ENCODE measurements around the gene TMEM167A. TPM values are rescaled to one million over a fixed set of nuclear protein-coding genes. Genes with fewer than 3 reads are reported as not detected.

TMEM167A gene
- total RNA-seq, 2 donors from 2014 or later: 124 to 134 TPM

GRCh38 chr5:83104021-83104420 lies 26.8 kb upstream of the TMEM167A start:
- no peaks in the 10 kb centered on the region for H3K9me3 ChIP-seq (ENCODE audit: control insufficient read depth, low read length)
- Mint-ChIP-seq H3K27me3 (ENCODE audit: insufficient read depth) (no peaks in the 10 kb centered on the region), H3K36me3 (ENCODE audit: low read depth) (no peaks in the 10 kb centered on the region), H3K27ac (no peak overlapping the region), H3K9me3 (no peaks in the 10 kb centered on the region), H3K4me1 (peaks cover 15% of the 10 kb centered on the region), H3K4me3 (no peak overlapping the region)
- peaks cover 13% of the 10 kb centered on the region for H3K4me1 ChIP-seq (ENCODE audit: control insufficient read depth, insufficient read depth, low read length)
- H3K27me3 ChIP-seq (ENCODE audit: control insufficient read depth, insufficient read depth, low read length, poor library complexity, severe bottlenecking): no peaks in the 10 kb centered on the region
- H3K9ac ChIP-seq (ENCODE audit: extremely low read depth, low read length, poor library complexity, severe bottlenecking): no peak overlapping the region
- DNase-seq: no peak
- no peak overlapping the region for H3K4me3 ChIP-seq (ENCODE audit: low read length)
- no peak overlapping the region for H3K27ac ChIP-seq (ENCODE audit: low read depth, low read length)
- TF ChIP-seq, protein P1, sequence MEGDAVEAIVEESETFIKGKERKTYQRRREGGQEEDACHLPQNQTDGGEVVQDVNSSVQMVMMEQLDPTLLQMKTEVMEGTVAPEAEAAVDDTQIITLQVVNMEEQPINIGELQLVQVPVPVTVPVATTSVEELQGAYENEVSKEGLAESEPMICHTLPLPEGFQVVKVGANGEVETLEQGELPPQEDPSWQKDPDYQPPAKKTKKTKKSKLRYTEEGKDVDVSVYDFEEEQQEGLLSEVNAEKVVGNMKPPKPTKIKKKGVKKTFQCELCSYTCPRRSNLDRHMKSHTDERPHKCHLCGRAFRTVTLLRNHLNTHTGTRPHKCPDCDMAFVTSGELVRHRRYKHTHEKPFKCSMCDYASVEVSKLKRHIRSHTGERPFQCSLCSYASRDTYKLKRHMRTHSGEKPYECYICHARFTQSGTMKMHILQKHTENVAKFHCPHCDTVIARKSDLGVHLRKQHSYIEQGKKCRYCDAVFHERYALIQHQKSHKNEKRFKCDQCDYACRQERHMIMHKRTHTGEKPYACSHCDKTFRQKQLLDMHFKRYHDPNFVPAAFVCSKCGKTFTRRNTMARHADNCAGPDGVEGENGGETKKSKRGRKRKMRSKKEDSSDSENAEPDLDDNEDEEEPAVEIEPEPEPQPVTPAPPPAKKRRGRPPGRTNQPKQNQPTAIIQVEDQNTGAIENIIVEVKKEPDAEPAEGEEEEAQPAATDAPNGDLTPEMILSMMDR (conservative IDR thresholded peaks at IDR 0.05): no peak
- no peaks in the 10 kb centered on the region for H3K36me3 ChIP-seq (ENCODE audit: control insufficient read depth, insufficient read depth, low read length)

- no peak overlapping the region for H3K4me3 ChIP-seq (ENCODE audit: low read length)
- no peak overlapping the region for H3K27ac ChIP-seq (ENCODE audit: low read depth, low read length)
- H3K36me3 ChIP-seq (ENCODE audit: control insufficient read depth, insufficient read depth, low read length): no peaks in the 10 kb centered on the region
- H3K9me3 Mint-ChIP-seq: no peaks in the 10 kb centered on the region
- no peaks in the 10 kb centered on the region for H3K36me3 Mint-ChIP-seq (ENCODE audit: low read depth)
- H3K4me1 Mint-ChIP-seq: peaks cover 27% of the 10 kb centered on the region
- no peak overlapping the region for H3K4me3 Mint-ChIP-seq
- H3K27me3 Mint-ChIP-seq (ENCODE audit: insufficient read depth): no peaks in the 10 kb centered on the region
- H3K4me1 ChIP-seq (ENCODE audit: control insufficient read depth, insufficient read depth, low read length): peaks cover 18% of the 10 kb centered on the region
- TF ChIP-seq, protein P1 (conservative IDR thresholded peaks at IDR 0.05): no peak
- no peaks in the 10 kb centered on the region for H3K9me3 ChIP-seq (ENCODE audit: control insufficient read depth, low read length)
- H3K9ac ChIP-seq (ENCODE audit: extremely low read depth, low read length, poor library complexity, severe bottlenecking): no peak overlapping the region
- H3K27ac Mint-ChIP-seq: no peak overlapping the region
- H3K27me3 ChIP-seq (ENCODE audit: control insufficient read depth, insufficient read depth, low read length, poor library complexity, severe bottlenecking): no peaks in the 10 kb centered on the region
- DNase-seq: no peak
Measured at GRCh38 chr5:83102364-83102980, 25.3 kb upstream of the TMEM167A start.

GRCh38 chr5:83101514-83101913 lies 24.3 kb upstream of the TMEM167A start:
- 83% methylated on average over 1 of the region's 1 CpG; no CpG with 5 or more reads in 1 of the 2 experiments for WGBS, 2 experiments (ENCODE audit: insufficient coverage in 1 of 2, insufficient read length in 1 of 2)
- DNase-seq: no peak
- Histone ChIP-seq H3K4me3 (ENCODE audit: low read length) (no peak overlapping the region), H3K27me3 (ENCODE audit: control insufficient read depth, insufficient read depth, low read length, poor library complexity, severe bottlenecking) (no peaks in the 10 kb centered on the region), H3K4me1 (ENCODE audit: control insufficient read depth, insufficient read depth, low read length) (peaks cover 20% of the 10 kb centered on the region), H3K27ac (ENCODE audit: low read depth, low read length) (no peak overlapping the region), H3K9me3 (ENCODE audit: control insufficient read depth, low read length) (no peaks in the 10 kb centered on the region), H3K9ac (ENCODE audit: extremely low read depth, low read length, poor library complexity, severe bottlenecking) (no peak overlapping the region), H3K36me3 (ENCODE audit: control insufficient read depth, insufficient read depth, low read length) (no peaks in the 10 kb centered on the region)
- Mint-ChIP-seq H3K36me3 (ENCODE audit: low read depth) (no peaks in the 10 kb centered on the region), H3K4me1 (peaks cover 29% of the 10 kb centered on the region), H3K4me3 (no peak overlapping the region), H3K9me3 (no peaks in the 10 kb centered on the region), H3K27ac (no peak overlapping the region), H3K27me3 (ENCODE audit: insufficient read depth) (no peaks in the 10 kb centered on the region)
- TF ChIP-seq, protein P1 (conservative IDR thresholded peaks at IDR 0.05): no peak
